ENCODE measurements around the gene LEPROT. TPM values are rescaled to one million over a fixed set of nuclear protein-coding genes. Genes with fewer than 3 reads are reported as not detected.

LEPROT gene
- total RNA-seq, 1 donor from 2014 or later, result 31.0 TPM

DNA sequence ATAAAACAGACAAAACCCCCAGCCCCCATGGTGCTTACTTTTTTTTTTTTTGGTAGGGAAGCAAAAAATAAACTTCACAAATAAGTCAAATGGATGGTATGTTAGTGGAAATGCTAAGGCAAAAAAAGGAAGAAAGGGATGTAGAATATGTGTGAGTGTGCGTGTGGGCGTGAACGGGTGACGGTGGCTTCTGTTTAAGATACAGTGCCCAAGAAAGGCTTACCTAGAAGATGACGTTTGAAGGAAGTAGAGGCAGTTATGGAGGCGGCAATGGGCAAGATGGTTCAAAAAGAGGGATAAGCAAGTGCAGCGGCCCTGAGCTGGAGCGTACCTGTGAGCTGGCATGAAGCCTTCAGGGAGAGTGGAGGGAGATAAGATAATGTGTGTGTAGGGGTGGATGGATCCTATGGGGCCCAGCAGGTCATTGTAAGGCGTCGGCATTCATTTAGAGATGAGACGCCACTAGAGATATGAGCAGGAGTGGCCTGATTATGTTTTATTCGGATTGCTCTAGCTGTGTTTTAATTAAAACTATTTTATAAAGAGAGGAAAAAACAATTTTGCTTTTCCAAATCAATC is 19.9 kb downstream of the LEPROT start:
- H3K4me1 Mint-ChIP-seq, result no peaks in the 10 kb centered on the region
- no peak for DNase-seq (ENCODE audit: low read depth, low spot score)
- H3K27ac Mint-ChIP-seq (ENCODE audit: unreplicated experiment), result peak overlapping the region; percentile 53
- TF ChIP-seq, protein P1, sequence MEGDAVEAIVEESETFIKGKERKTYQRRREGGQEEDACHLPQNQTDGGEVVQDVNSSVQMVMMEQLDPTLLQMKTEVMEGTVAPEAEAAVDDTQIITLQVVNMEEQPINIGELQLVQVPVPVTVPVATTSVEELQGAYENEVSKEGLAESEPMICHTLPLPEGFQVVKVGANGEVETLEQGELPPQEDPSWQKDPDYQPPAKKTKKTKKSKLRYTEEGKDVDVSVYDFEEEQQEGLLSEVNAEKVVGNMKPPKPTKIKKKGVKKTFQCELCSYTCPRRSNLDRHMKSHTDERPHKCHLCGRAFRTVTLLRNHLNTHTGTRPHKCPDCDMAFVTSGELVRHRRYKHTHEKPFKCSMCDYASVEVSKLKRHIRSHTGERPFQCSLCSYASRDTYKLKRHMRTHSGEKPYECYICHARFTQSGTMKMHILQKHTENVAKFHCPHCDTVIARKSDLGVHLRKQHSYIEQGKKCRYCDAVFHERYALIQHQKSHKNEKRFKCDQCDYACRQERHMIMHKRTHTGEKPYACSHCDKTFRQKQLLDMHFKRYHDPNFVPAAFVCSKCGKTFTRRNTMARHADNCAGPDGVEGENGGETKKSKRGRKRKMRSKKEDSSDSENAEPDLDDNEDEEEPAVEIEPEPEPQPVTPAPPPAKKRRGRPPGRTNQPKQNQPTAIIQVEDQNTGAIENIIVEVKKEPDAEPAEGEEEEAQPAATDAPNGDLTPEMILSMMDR (conservative IDR thresholded peaks at IDR 0.05), result no peak
- no peak overlapping the region for H3K4me3 Mint-ChIP-seq
- peaks cover 2% of the 10 kb centered on the region for H3K36me3 Mint-ChIP-seq (ENCODE audit: low read depth)
- no peaks in the 10 kb centered on the region for H3K27me3 Mint-ChIP-seq (ENCODE audit: low read depth)
- H3K9me3 Mint-ChIP-seq, result no peaks in the 10 kb centered on the region

DNA sequence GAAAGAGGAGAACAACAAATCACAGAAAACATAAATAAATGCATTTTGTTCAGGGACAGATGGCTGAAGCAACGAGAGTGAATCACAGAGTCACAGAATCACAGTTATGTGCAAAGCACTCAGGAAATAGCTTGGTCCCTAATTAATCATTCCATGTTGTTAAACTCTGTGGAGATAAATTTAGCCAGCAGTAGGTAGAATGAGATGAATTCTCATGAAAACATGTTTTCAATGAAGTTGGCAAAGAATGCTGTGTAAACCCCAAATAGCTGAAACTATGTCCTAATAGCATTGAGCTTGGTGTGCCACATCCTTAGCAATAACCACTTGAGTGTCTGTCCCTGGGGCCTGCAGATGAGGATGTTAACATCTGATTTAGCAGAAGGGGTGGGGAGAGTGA is 20.4 kb downstream of the LEPROT start:
- Mint-ChIP-seq H3K9me3 (no peaks in the 10 kb centered on the region), H3K36me3 (ENCODE audit: low read depth) (peaks cover 2% of the 10 kb centered on the region), H3K4me1 (no peaks in the 10 kb centered on the region), H3K27ac (ENCODE audit: unreplicated experiment) (no peak overlapping the region), H3K27me3 (ENCODE audit: low read depth) (no peaks in the 10 kb centered on the region), H3K4me3 (no peak overlapping the region)
- DNase-seq (ENCODE audit: low read depth, low spot score), result no peak
- TF ChIP-seq, protein P1 (conservative IDR thresholded peaks at IDR 0.05), result no peak

DNA sequence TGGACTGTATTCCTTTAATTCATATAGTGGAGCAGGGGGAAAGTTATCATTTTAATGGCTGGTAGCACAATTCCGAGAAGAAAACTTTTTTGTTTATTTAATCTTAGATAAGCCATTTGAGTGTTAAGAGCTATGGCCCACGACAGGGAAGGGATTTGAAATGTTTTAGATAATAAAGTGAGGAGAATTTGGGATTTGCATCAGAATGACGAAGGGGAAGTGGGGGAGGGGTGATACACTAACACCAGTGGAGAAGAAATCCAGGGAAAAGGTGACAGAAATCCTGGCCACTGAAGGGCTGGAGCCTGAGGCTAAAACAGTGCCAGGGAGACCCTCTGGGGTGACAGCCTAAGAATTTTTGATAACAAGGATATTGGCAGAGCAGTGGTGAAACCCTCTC is 21.0 kb downstream of the LEPROT start:
- no peaks in the 10 kb centered on the region for H3K9me3 Mint-ChIP-seq
- TF ChIP-seq, protein P1 (conservative IDR thresholded peaks at IDR 0.05), result no peak
- DNase-seq (ENCODE audit: low read depth, low spot score), result no peak
- H3K4me3 Mint-ChIP-seq, result no peak overlapping the region
- H3K4me1 Mint-ChIP-seq, result no peaks in the 10 kb centered on the region
- no peak overlapping the region for H3K27ac Mint-ChIP-seq (ENCODE audit: unreplicated experiment)
- no peaks in the 10 kb centered on the region for H3K27me3 Mint-ChIP-seq (ENCODE audit: low read depth)
- H3K36me3 Mint-ChIP-seq (ENCODE audit: low read depth), result peaks cover 2% of the 10 kb centered on the region

DNA sequence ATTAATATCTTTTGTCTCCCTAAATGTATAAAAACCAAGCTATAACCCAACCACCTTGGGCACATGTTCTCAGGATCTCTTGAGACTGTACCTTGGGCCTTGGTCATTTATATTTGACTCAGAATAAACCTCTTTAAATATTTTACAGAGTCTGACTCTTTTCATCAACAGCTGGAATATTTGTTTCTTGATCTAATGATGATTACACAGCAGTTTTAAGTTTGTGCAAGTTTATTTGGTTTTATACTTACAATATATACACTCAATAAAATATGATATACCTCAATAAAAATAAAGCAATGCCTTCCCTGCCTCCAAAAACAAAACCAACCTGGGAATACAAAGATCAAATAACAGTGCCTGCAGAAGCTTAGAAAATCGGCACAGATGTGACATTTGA is 22.0 kb downstream of the LEPROT start:
- TF ChIP-seq, protein P1 (conservative IDR thresholded peaks at IDR 0.05), result no peak
- H3K27ac Mint-ChIP-seq (ENCODE audit: unreplicated experiment), result no peak overlapping the region
- no peaks in the 10 kb centered on the region for H3K9me3 Mint-ChIP-seq
- H3K4me1 Mint-ChIP-seq, result no peaks in the 10 kb centered on the region
- H3K27me3 Mint-ChIP-seq (ENCODE audit: low read depth), result no peaks in the 10 kb centered on the region
- peaks cover 2% of the 10 kb centered on the region for H3K36me3 Mint-ChIP-seq (ENCODE audit: low read depth)
- DNase-seq (ENCODE audit: low read depth, low spot score), result no peak
- no peak overlapping the region for H3K4me3 Mint-ChIP-seq

DNA sequence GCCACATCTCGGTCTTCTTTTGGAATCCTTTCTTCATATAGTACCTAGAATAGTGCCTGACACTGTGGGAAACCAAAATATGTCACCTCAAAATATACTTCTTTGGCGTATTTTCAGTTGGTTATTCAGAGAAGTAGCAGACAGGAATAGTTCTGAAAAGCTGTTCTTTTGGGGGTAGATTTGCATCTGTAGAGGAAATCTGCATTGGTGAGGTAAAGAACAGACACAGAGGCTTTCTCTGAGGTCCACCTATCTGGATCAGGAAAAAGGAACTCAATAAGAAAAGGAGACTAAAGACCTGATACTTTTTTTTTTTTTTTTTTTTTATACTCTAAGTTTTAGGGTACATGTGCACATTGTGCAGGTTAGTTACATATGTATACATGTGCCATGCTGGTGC is 23.2 kb downstream of the LEPROT start:
- Mint-ChIP-seq H3K4me3 (no peak overlapping the region), H3K27me3 (ENCODE audit: low read depth) (no peaks in the 10 kb centered on the region), H3K9me3 (no peaks in the 10 kb centered on the region), H3K27ac (ENCODE audit: unreplicated experiment) (no peak overlapping the region), H3K36me3 (ENCODE audit: low read depth) (peaks cover 2% of the 10 kb centered on the region), H3K4me1 (no peaks in the 10 kb centered on the region)
- TF ChIP-seq, protein P1 (conservative IDR thresholded peaks at IDR 0.05), result no peak
- no peak for DNase-seq (ENCODE audit: low read depth, low spot score)

All from neural crest cell (in vitro differentiated cells).